GM23338 (cell line): ENCODE results near the gene TMEM52. TPM values are rescaled to one million over a fixed set of nuclear protein-coding genes. Genes with fewer than 3 reads are reported as not detected.
"Not testable (repeated sequence)": the region's sequence is repeated elsewhere in the genome, so short reads cannot be mapped to it uniquely, and the experiment has no call there.

Experiments
- ATAC-seq: fragments of 200-7000 bp; cut with Tn5 transposase; 3 replicates; pipeline ENCODE4 v1.9.1; 2020
- DNase-seq: peaks from one replicate; pipeline ENCODE4 v3.0.0-alpha.2; 2015; ENCODE audit warnings: low spot score
- H2AFZ ChIP-seq: fragments of 200-600 bp; sonication (generic); 2 replicates; pipeline ENCODE4 v1.8.0; 2016; ENCODE audit warnings: antibody characterized with exemption, mild to moderate bottlenecking, moderate library complexity
- H3F3A ChIP-seq: fragments of 200-600 bp; sonication (generic); replicated peaks from 2 replicates; pipeline ENCODE4 v1.8.0; 2017; ENCODE audit warnings: antibody characterized with exemption, mixed run types, low read depth
- H3K27ac ChIP-seq: fragments of 200-600 bp; sonication (generic); 2 replicates; pipeline ENCODE4 v1.6.1; 2016; ENCODE audit warnings: low read depth
- H3K27me3 ChIP-seq: fragments of 200-600 bp; sonication (generic); 2 replicates; pipeline ENCODE4 v1.8.0; 2016; ENCODE audit warnings: mild to moderate bottlenecking, mixed run types, moderate library complexity; ENCODE audit not compliant: insufficient read depth
- H3K36me3 ChIP-seq: fragments of 200-600 bp; sonication (generic); 2 replicates; pipeline ENCODE4 v1.8.0; 2016; ENCODE audit warnings: mild to moderate bottlenecking; ENCODE audit not compliant: insufficient read depth
- H3K4me1 ChIP-seq: fragments of 200-600 bp; sonication (generic); 2 replicates; pipeline ENCODE4 v1.8.0; 2016; ENCODE audit warnings: mild to moderate bottlenecking, moderate library complexity; ENCODE audit not compliant: insufficient read depth
- H3K4me2 ChIP-seq: fragments of 200-600 bp; sonication (generic); 2 replicates; pipeline ENCODE4 v1.7.1; 2017; ENCODE audit warnings: mixed run types
- H3K4me3 ChIP-seq: fragments of 200-600 bp; sonication (generic); 2 replicates; pipeline ENCODE4 v1.6.1; 2016; ENCODE audit warnings: mixed run types
- H3K79me2 ChIP-seq: fragments of 200-600 bp; sonication (generic); replicated peaks from 2 replicates; pipeline ENCODE4 v1.8.0; 2017; ENCODE audit warnings: mild to moderate bottlenecking; ENCODE audit not compliant: insufficient read depth
- H3K9me2 ChIP-seq: fragments of 200-600 bp; sonication (generic); 2 replicates; pipeline ENCODE4 v1.8.0; 2017; ENCODE audit not compliant: insufficient read depth
- H4K20me1 ChIP-seq: fragments of 200-600 bp; sonication (generic); replicated peaks from 2 replicates; pipeline ENCODE4 v1.8.0; 2017; ENCODE audit warnings: mild to moderate bottlenecking; ENCODE audit not compliant: insufficient read depth
- H3K27ac Mint-ChIP-seq: 2 replicates; pipeline ENCODE4 v1.8.0; 2020; ENCODE audit warnings: inconsistent platforms, mild to moderate bottlenecking, moderate library complexity, mixed read lengths
- H3K27me3 Mint-ChIP-seq: 3 replicates; pipeline ENCODE4 v1.8.0; 2022; ENCODE audit warnings: low read depth, mild to moderate bottlenecking, moderate library complexity, mixed read lengths, inconsistent platforms; ENCODE audit not compliant: insufficient read depth, poor library complexity
- H3K36me3 Mint-ChIP-seq: 3 replicates; pipeline ENCODE4 v1.8.0; 2021; ENCODE audit warnings: low read depth, mild to moderate bottlenecking, inconsistent platforms, moderate library complexity, mixed read lengths
- H3K4me1 Mint-ChIP-seq: 3 replicates; pipeline ENCODE4 v1.8.0; 2020; ENCODE audit warnings: mild to moderate bottlenecking, inconsistent platforms, mixed read lengths
- H3K4me3 Mint-ChIP-seq: 3 replicates; pipeline ENCODE4 v1.8.0; 2021; ENCODE audit warnings: moderate library complexity, mild to moderate bottlenecking, inconsistent platforms, mixed read lengths
- H3K9me3 Mint-ChIP-seq: 3 replicates; pipeline ENCODE4 v1.8.0; 2020; ENCODE audit warnings: moderate library complexity, mild to moderate bottlenecking, inconsistent platforms, mixed read lengths
- CTCF ChIP-seq, 2 experiments: fragments of 200-600 bp in 1 of 2; sonication (generic) in 1 of 2; conservative IDR thresholded peaks; 2 replicates each; pipeline versions ENCODE4 v1.5.1 to v1.6.1; 2016 to 2017; ENCODE audit warnings: antibody characterized with exemption in 2 of 2, low read depth in 2 of 2, mild to moderate bottlenecking in 2 of 2, moderate library complexity in 1 of 2
- EZH2phosphoT487 ChIP-seq: fragments of 200-600 bp; sonication (generic); IDR thresholded peaks from one replicate; pipeline ENCODE4 v1.8.1; 2018; ENCODE audit warnings: antibody characterized with exemption; ENCODE audit not compliant: unreplicated experiment
- REST ChIP-seq: IDR thresholded peaks from one replicate; pipeline ENCODE4 v1.6.1; 2018; ENCODE audit warnings: antibody characterized with exemption; ENCODE audit not compliant: unreplicated experiment
- polyA plus RNA-seq: library from polyadenylated mRNA; unstranded; fragments of >200 nt; fragmentation: Nextera tagmentation; extraction: Ambion mirVana; gene quantifications from 2 replicates; pipeline ENCODE4 v1.2.1, GENCODE V29; 2016
- total RNA-seq: library from RNA; depleted of rRNA; stranded (reverse); fragments of >200 nt; shearing (Covaris generic); gene quantifications from 2 replicates; pipeline ENCODE4 v1.2.3, GENCODE V29; 2014
- TF ChIP-seq, protein P1 (sequence below): IDR thresholded peaks from 2 replicates; pipeline ENCODE4 v1.6.1; 2016; ENCODE audit warnings: antibody characterized with exemption

TMEM52 gene
- total and polyA plus RNA-seq, 2 experiments from 2014 or later, result 19.5 to 25.0 TPM

DNA sequence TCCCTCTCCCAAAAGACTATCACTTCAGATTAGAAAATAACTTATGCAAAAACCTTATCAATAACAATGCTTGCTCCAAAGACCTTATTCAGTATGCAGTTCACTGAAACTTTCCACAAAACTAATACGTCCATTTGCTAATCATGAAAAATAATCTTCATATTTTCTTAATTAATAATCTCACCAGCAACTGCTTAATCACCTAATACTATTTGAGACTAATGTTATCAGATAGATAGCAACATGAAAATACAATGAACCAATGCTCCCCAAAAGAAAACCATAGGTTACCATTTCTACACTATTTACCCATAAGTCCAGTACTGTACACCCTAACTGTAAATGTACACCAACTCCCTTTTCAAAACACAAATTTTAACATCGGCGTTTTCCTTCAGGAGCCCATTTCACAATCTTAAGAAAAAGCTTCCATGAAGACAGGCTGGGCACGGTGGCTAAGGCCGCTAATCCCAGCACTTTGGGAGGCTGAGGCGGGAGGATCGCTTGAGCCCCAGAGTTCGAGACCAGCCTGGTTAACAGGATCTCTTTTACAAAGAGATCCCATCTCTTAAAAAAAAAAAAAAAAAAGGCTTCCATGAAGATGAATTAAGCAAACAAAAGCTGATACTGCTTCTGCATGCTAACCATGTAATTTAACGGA is 29.9 kb downstream of the TMEM52 start (continued):
- TF ChIP-seq, protein P1, sequence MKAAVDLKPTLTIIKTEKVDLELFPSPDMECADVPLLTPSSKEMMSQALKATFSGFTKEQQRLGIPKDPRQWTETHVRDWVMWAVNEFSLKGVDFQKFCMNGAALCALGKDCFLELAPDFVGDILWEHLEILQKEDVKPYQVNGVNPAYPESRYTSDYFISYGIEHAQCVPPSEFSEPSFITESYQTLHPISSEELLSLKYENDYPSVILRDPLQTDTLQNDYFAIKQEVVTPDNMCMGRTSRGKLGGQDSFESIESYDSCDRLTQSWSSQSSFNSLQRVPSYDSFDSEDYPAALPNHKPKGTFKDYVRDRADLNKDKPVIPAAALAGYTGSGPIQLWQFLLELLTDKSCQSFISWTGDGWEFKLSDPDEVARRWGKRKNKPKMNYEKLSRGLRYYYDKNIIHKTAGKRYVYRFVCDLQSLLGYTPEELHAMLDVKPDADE, result no peak
- no peak for TF ChIP-seq EZH2phosphoT487

GRCh38 chr1:1883890-1884289 is 35.2 kb downstream of the TMEM52 start:
- peaks cover 100% of the 10 kb centered on the region for H3K79me2 ChIP-seq
- peaks cover 43% of the 10 kb centered on the region for H3K4me1 ChIP-seq
- not testable (repeated sequence) for DNase-seq, H2AFZ ChIP-seq, ATAC-seq, H3K9me2 ChIP-seq, H3K4me3 ChIP-seq, H3K4me2 ChIP-seq, H3K36me3 ChIP-seq, H3K9me3 Mint-ChIP-seq, H3K27me3 ChIP-seq, H3K4me3 Mint-ChIP-seq, H3K27me3 Mint-ChIP-seq
- H3K36me3 Mint-ChIP-seq, result peaks cover 30% of the 10 kb centered on the region
- peaks cover 13% of the 10 kb centered on the region for H3F3A ChIP-seq
- H3K27ac ChIP-seq, result peak overlapping the region; percentile 70
- H3K27ac Mint-ChIP-seq, result peak overlapping the region; percentile 59
- H4K20me1 ChIP-seq, result peaks cover 99% of the 10 kb centered on the region
- H3K4me1 Mint-ChIP-seq, result peaks cover 43% of the 10 kb centered on the region

DNA sequence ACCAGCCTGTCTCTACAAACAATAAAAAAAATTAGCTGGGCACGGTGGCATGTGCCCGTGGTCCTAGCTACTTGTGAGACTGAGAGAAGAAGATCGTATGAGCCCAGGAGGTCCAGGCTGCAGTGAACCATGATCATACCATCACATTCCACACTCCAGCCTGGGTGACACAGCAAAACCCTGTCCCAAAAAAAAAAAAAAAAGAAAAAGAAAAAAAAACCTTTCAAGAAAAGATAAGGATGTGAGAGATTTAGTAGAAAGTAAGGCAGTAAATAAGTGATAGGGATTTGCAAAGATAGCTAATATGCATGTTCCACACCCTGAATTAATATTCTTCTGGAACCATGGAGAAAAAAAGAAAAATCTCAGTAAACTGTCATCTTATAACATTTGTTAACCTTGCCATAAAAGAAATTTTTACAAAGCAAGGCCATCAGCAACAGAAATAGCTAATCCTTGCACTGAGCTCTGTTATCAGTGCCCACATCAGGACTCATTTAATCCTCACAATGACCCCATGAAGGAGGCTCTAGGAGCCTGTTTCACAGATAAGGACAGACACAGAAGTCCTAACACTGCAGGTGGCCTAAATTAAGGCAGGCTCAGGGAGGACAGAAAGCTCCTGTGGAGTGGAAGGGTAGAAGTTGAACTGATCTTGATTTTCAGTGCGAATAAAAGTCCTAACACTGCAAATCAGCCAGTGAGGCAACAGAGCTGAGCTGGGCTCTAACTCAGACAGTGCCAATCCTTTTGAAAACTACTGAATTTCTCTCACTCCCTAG is 35.8 kb downstream of the TMEM52 start:
- no peak overlapping the region for H2AFZ ChIP-seq
- DNase-seq (no peak), ATAC-seq (peak; percentile 49)
- no peaks in the 10 kb centered on the region for H3K36me3 ChIP-seq
- Mint-ChIP-seq H3K4me3 (no peak overlapping the region), H3K27me3 (no peaks in the 10 kb centered on the region), H3K4me1 (peaks cover 43% of the 10 kb centered on the region), H3K27ac (peak overlapping the region; percentile 76), H3K9me3 (no peaks in the 10 kb centered on the region), H3K36me3 (peaks cover 36% of the 10 kb centered on the region)
- H3K4me3 ChIP-seq, result no peak overlapping the region
- peaks cover 6% of the 10 kb centered on the region for H3F3A ChIP-seq
- no peaks in the 10 kb centered on the region for H3K27me3 ChIP-seq
- peaks cover 37% of the 10 kb centered on the region for H3K4me1 ChIP-seq
- peaks cover 100% of the 10 kb centered on the region for H3K79me2 ChIP-seq
- peak overlapping the region; percentile 70; the same call in 1 of the 2 replicates for H3K27ac ChIP-seq
- peaks cover 99% of the 10 kb centered on the region for H4K20me1 ChIP-seq
- H3K9me2 ChIP-seq, result no peaks in the 10 kb centered on the region
- H3K4me2 ChIP-seq, result no peak overlapping the region
- TF ChIP-seq CTCF (conservative IDR thresholded peaks at IDR 0.05; ENCODE audit: low read depth in 2 of 2), result no peak
- TF ChIP-seq REST, result no peak
- TF ChIP-seq, protein P1, result no peak
